ENCODE data around the gene UBL3. TPM values are rescaled to one million over a fixed set of nuclear protein-coding genes. Genes with fewer than 3 reads are reported as not detected.

UBL3 gene
- total RNA-seq, 3 donors from 2014 or later (not counting 1 experiment from before 2014, with no cell fraction given), result 29.6 to 36.0 (median 31.5) TPM

DNA sequence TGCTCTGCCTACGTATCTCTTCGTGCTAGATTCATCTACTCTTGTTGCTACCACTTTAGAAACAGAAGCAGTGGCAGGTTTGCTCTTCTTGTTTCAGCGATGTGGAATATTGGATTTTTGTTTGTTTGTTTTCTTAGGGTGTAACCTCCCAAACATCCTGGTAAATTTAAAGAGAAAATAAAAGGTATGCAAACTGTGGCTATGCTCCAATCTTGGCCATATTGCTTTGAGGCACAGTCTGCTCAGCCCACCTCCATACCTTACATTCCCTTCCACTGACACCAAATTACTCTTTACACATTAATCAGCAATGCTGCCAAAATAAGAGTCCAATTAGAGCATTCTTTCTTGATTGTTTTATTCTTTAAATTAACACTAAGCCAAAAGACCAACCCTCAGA, 25.2 kb upstream of the UBL3 start:
- H3K27ac Mint-ChIP-seq, result no peak overlapping the region
- H3K36me3 ChIP-seq (ENCODE audit: control insufficient read depth, insufficient read depth, low read length), result no peaks in the 10 kb centered on the region
- 100% methylated on average over 2 of the region's 3 CpGs for WGBS (ENCODE audit: insufficient coverage)
- intact Hi-C loops (cut with micrococcal nuclease), result no loop called here
- TF ChIP-seq CTCF (IDR thresholded peaks at IDR 0.05), result no peak
- no peak overlapping the region for H3K27ac ChIP-seq (ENCODE audit: low read length)
- H3K4me3 ChIP-seq (ENCODE audit: low read length), result no peak overlapping the region
- DNase-seq, result no peak
- H3K9me3 Mint-ChIP-seq, result no peaks in the 10 kb centered on the region
- H3K36me3 Mint-ChIP-seq, result no peaks in the 10 kb centered on the region
- no peaks in the 10 kb centered on the region for H3K4me1 Mint-ChIP-seq
- H3K27me3 Mint-ChIP-seq (ENCODE audit: low read depth in 2 of 2), result peaks cover 39 to 57% of the 10 kb centered on the region in 2 donors
- no peaks in the 10 kb centered on the region for H3K27me3 ChIP-seq (ENCODE audit: control insufficient read depth, insufficient read depth, low read length)
- H3K4me1 ChIP-seq (ENCODE audit: control insufficient read depth, insufficient read depth, low read length), result no peaks in the 10 kb centered on the region
- no peaks in the 10 kb centered on the region for H3K9me3 ChIP-seq (ENCODE audit: control insufficient read depth, insufficient read depth, low read length)
- ATAC-seq, result no peak
- H3K4me3 Mint-ChIP-seq, result no peak overlapping the region

DNA sequence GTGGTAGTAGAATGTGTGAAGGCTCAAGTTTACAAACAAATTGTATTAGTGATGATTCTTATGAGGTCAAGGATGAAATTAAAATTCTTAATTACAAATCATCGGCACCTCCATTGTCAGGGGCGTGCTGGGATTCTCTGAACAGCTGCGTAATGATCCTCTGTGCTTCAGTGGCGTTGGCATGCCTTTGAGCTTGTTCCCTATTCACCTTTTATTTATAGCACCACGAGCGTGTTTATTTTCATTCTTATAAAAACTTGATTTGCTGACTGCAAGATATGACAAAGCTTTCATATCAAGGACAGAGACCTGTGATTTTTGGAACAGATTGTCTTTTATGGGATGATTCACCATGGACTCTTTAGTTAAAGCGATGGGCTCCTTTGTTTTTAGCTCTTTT, 18.2 kb upstream of the UBL3 start:
- no peak for TF ChIP-seq CTCF (IDR thresholded peaks at IDR 0.05)
- H3K4me1 Mint-ChIP-seq, result no peaks in the 10 kb centered on the region
- no peaks in the 10 kb centered on the region for H3K36me3 Mint-ChIP-seq
- no peak overlapping the region for H3K27ac ChIP-seq (ENCODE audit: low read length)
- no peaks in the 10 kb centered on the region for H3K27me3 ChIP-seq (ENCODE audit: control insufficient read depth, insufficient read depth, low read length)
- H3K27me3 Mint-ChIP-seq (ENCODE audit: low read depth in 2 of 2), result peaks cover 18 to 25% of the 10 kb centered on the region in 2 donors
- intact Hi-C loops (cut with micrococcal nuclease), result no loop called here
- H3K4me3 Mint-ChIP-seq, result no peak overlapping the region
- H3K4me1 ChIP-seq (ENCODE audit: control insufficient read depth, insufficient read depth, low read length), result no peaks in the 10 kb centered on the region
- no peaks in the 10 kb centered on the region for H3K9me3 ChIP-seq (ENCODE audit: control insufficient read depth, insufficient read depth, low read length)
- no peaks in the 10 kb centered on the region for H3K9me3 Mint-ChIP-seq
- no peak for DNase-seq
- no peak overlapping the region for H3K27ac Mint-ChIP-seq
- WGBS (ENCODE audit: insufficient coverage), result 94% methylated on average over 7 of the region's 7 CpGs
- no peak for ATAC-seq
- no peaks in the 10 kb centered on the region for H3K36me3 ChIP-seq (ENCODE audit: control insufficient read depth, insufficient read depth, low read length)
- H3K4me3 ChIP-seq (ENCODE audit: low read length), result no peak overlapping the region

DNA sequence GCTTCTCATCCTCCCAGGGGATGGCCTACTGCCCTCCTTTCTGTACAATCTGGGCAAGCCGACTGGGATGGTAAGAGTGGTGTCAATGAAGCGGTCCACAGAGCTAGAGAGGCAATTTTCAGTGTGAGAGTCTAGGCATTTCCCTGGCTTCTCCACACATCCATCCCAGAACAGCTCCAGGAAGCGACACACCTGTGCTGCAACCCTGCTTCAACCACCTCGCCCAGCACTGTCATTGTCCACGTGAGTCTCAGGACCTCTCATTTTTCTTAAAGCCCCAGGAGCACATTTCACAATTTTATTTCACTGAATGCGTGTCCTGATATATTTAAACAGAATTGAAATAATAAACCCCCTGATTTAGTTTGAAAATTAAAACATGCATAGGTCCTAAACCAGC, 15.5 kb upstream of the UBL3 start:
- DNase-seq (no peak), ATAC-seq (no peak)
- Mint-ChIP-seq H3K9me3 (no peaks in the 10 kb centered on the region), H3K36me3 (no peaks in the 10 kb centered on the region), H3K4me3 (no peak overlapping the region), H3K4me1 (no peaks in the 10 kb centered on the region), H3K27me3 (ENCODE audit: low read depth in 2 of 2) (peaks cover 8 to 23% of the 10 kb centered on the region in 2 donors), H3K27ac (no peak overlapping the region)
- Histone ChIP-seq H3K4me3 (ENCODE audit: low read length) (no peak overlapping the region), H3K36me3 (ENCODE audit: control insufficient read depth, insufficient read depth, low read length) (no peaks in the 10 kb centered on the region), H3K4me1 (ENCODE audit: control insufficient read depth, insufficient read depth, low read length) (no peaks in the 10 kb centered on the region), H3K27me3 (ENCODE audit: control insufficient read depth, insufficient read depth, low read length) (no peaks in the 10 kb centered on the region), H3K27ac (ENCODE audit: low read length) (no peak overlapping the region), H3K9me3 (ENCODE audit: control insufficient read depth, insufficient read depth, low read length) (no peaks in the 10 kb centered on the region)
- WGBS (ENCODE audit: insufficient coverage), result 92% methylated on average over 6 of the region's 6 CpGs
- intact Hi-C loops (cut with micrococcal nuclease), result no loop called here
- no peak for TF ChIP-seq CTCF (IDR thresholded peaks at IDR 0.05)

DNA sequence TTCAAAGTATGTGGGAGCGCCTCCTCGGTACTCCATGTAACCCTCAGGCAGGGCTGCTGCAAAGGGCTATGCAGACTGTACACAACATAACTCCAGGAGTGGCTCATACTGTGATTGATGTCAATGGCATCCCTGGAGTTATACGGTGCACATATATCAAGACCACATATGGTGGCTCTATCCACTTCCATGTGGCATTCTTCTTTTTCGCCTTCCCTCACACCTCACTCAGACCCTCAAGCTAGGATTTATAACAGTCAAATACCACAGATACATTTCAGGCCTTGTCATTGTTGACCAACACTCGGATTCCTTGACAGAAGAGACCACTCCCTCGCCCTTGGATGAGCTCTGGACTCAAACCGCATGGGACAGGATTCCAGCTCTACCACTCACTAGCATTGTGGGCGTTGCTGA, 11.3 kb upstream of the UBL3 start:
- H3K9me3 ChIP-seq (ENCODE audit: control insufficient read depth, insufficient read depth, low read length), result no peaks in the 10 kb centered on the region
- TF ChIP-seq CTCF (IDR thresholded peaks at IDR 0.05), result no peak
- H3K4me3 ChIP-seq (ENCODE audit: low read length), result no peak overlapping the region
- no peak for ATAC-seq
- H3K27me3 ChIP-seq (ENCODE audit: control insufficient read depth, insufficient read depth, low read length), result no peaks in the 10 kb centered on the region
- Mint-ChIP-seq H3K36me3 (no peaks in the 10 kb centered on the region), H3K27ac (no peak overlapping the region), H3K4me3 (no peak overlapping the region), H3K9me3 (no peaks in the 10 kb centered on the region), H3K27me3 (ENCODE audit: low read depth in 2 of 2) (peaks cover 13% of the 10 kb centered on the region in 2 donors), H3K4me1 (no peaks in the 10 kb centered on the region)
- intact Hi-C loops (cut with micrococcal nuclease), result no loop called here
- H3K36me3 ChIP-seq (ENCODE audit: control insufficient read depth, insufficient read depth, low read length), result no peaks in the 10 kb centered on the region
- H3K4me1 ChIP-seq (ENCODE audit: control insufficient read depth, insufficient read depth, low read length), result no peaks in the 10 kb centered on the region
- DNase-seq, result no peak
- no peak overlapping the region for H3K27ac ChIP-seq (ENCODE audit: low read length)
- WGBS (ENCODE audit: insufficient coverage), result 90% methylated on average over 8 of the region's 8 CpGs

Measured in natural killer cell (primary cell).